ENCODE data around the gene FOXK1. TPM values are rescaled to one million over a fixed set of nuclear protein-coding genes. Genes with fewer than 3 reads are reported as not detected.

The FOXK1 gene
- total and polyA plus RNA-seq, 2 of the 13 experiments (the other 11 are each of a cell fraction or from before 2014, with no cell fraction given) = 4.6 to 8.8 TPM

GRCh38 chr7:4716946-4717795 is 35.1 kb downstream of the FOXK1 start:
- ATAC-seq (no peak), DNase-seq (ENCODE audit: low spot score) (no peak), FAIRE-seq (no peak)
- POLR2A ChIA-PET = no interaction called here
- Histone ChIP-seq H3K4me3 (replicated peaks in 1 of 3; ENCODE audit: insufficient read depth in 1 of 3, low read depth in 2 of 3, low read length in 3 of 3) (no peak overlapping the region), H3K4me1 (ENCODE audit: insufficient read depth, low read length) (peaks cover 40% of the 10 kb centered on the region), H3K27me3 (ENCODE audit: control insufficient read depth in 1 of 2, insufficient read depth in 2 of 2, low read length in 2 of 2) (no peaks in the 10 kb centered on the region), H4K20me1 (ENCODE audit: insufficient read depth, low read length) (peaks cover 53% of the 10 kb centered on the region), H3K4me2 (ENCODE audit: low read depth, low read length) (no peak overlapping the region), H3K9ac (ENCODE audit: insufficient read depth, low read depth, low read length) (no peak overlapping the region), H2AFZ (ENCODE audit: low read length) (no peak overlapping the region), H3K9me3 (ENCODE audit: low read length) (no peaks in the 10 kb centered on the region), H3K36me3 (replicated peaks in 1 of 2; ENCODE audit: control insufficient read depth in 1 of 2, insufficient read depth in 2 of 2, low read length in 2 of 2) (peaks cover 5 to 19% of the 10 kb centered on the region in 2 experiments; a peak in 4 of 5 replicates), H3K79me2 (ENCODE audit: insufficient read depth, low read length) (peaks cover 71% of the 10 kb centered on the region), H3K27ac (ENCODE audit: extremely low read length, insufficient read depth, low read length) (no peak overlapping the region)
- TF ChIP-seq TSC22D2 (CRISPR knock-in tag; IDR thresholded peaks at IDR 0.05; ENCODE audit: borderline replicate concordance) (no peak), DDIT3 (CRISPR knock-in tag; IDR thresholded peaks at IDR 0.05) (no peak), ZMYM2 (CRISPR knock-in tag; IDR thresholded peaks at IDR 0.05) (no peak), WIZ (CRISPR knock-in tag; IDR thresholded peaks at IDR 0.05) (no peak), ZFP91 (CRISPR knock-in tag; IDR thresholded peaks at IDR 0.05; ENCODE audit: borderline replicate concordance) (no peak), ZNF567 (CRISPR knock-in tag; IDR thresholded peaks at IDR 0.05; ENCODE audit: borderline replicate concordance) (no peak), AGO2 (optimal IDR thresholded peaks at IDR 0.05; ENCODE audit: low read depth, low read length) (peak; percentile 55), ZNF776 (CRISPR knock-in tag; IDR thresholded peaks at IDR 0.05) (no peak), AKAP8 (CRISPR knock-in tag; IDR thresholded peaks at IDR 0.05) (0 out of 2 replicates have a peak, but pooled peaks have one; percentile 43), TAF15 (IDR thresholded peaks at IDR 0.05; ENCODE audit: low read depth, low read length, poor library complexity, severe bottlenecking) (no peak), EEA1 (CRISPR knock-in tag; IDR thresholded peaks at IDR 0.05; ENCODE audit: borderline replicate concordance) (no peak), NBN (conservative IDR thresholded peaks at IDR 0.05) (no peak), ZBTB38 (CRISPR knock-in tag; IDR thresholded peaks at IDR 0.05) (0 out of 2 replicates have a peak, but pooled peaks have one; percentile 56), CBX1 (IDR thresholded peaks at IDR 0.05; ENCODE audit: low read depth) (no peak), BCL6 (CRISPR knock-in tag; IDR thresholded peaks at IDR 0.05) (no peak), BRF2 (CRISPR knock-in tag; IDR thresholded peaks at IDR 0.05) (no peak), ZSCAN12 (CRISPR knock-in tag; IDR thresholded peaks at IDR 0.05) (no peak), ZNF430 (CRISPR knock-in tag; IDR thresholded peaks at IDR 0.05) (no peak), NCOR1 (IDR thresholded peaks at IDR 0.05; ENCODE audit: borderline replicate concordance, low read length) (no peak), HDAC2 (CRISPR knock-in tag; IDR thresholded peaks at IDR 0.05) (no peak), NFIC (IDR thresholded peaks at IDR 0.05; ENCODE audit: low read length) (no peak), ZGPAT (CRISPR knock-in tag; IDR thresholded peaks at IDR 0.05) (no peak)
- intact Hi-C loops (cut with micrococcal nuclease; ENCODE audit: unreplicated experiment) = no loop called here
- CTCF ChIA-PET (ENCODE audit: low intra/inter-chr PET ratio, low total read pairs) = no interaction called here
- 93% methylated on average over 22 of the region's 29 CpGs for WGBS (ENCODE audit: low lambda C conversion rate)
- in situ Hi-C loops (cut with HindIII; ENCODE audit: extremely low pct_ligation_motif_present, low pct_unique_long_range_greater_than_20kb) = no loop called here
- no TSS peak for BruUV-seq (replicated peaks)

Measured in HepG2 (cell line).